Small intestine (tissue), 7 donors: ENCODE data around the gene PDZRN4. TPM values are rescaled to one million over a fixed set of nuclear protein-coding genes. Genes with fewer than 3 reads are reported as not detected.

ENCODE experiments used
- DNase-seq, 2 donors: peaks; one replicate each; pipeline versions ENCODE4 v3.0.0 to v3.0.0-alpha.2; 2013
- FAIRE-seq: peaks from 2 replicates; lab custom pipeline; 2012; peaks lifted over from hg19 to GRCh38; lab: Jason Lieb, UNC
- H3K27ac ChIP-seq, 3 donors: one replicate each; pipeline ENCODE4 v1.5.1; 2013; ENCODE audit warnings: low read length in 2 of 3, mild to moderate bottlenecking in 2 of 3, control low read depth in 1 of 3, inconsistent platforms in 1 of 3, low read depth in 1 of 3, moderate library complexity in 1 of 3
- H3K27me3 ChIP-seq, 3 donors: one replicate each; pipeline ENCODE4 v1.6.1; 2013; ENCODE audit warnings: low read length in 3 of 3, inconsistent platforms in 1 of 3; ENCODE audit not compliant: control insufficient read depth in 3 of 3, insufficient read depth in 3 of 3
- H3K36me3 ChIP-seq, 3 donors: one replicate each; pipeline ENCODE4 v1.6.1; 2013; ENCODE audit warnings: low read length in 3 of 3, inconsistent platforms in 1 of 3, low read depth in 1 of 3, mild to moderate bottlenecking in 1 of 3, moderate library complexity in 1 of 3; ENCODE audit not compliant: control insufficient read depth in 3 of 3, insufficient read depth in 2 of 3
- H3K4me1 ChIP-seq, 3 donors: one replicate each; pipeline ENCODE4 v1.6.1; 2013; ENCODE audit warnings: low read length in 2 of 3, inconsistent platforms in 1 of 3, low read depth in 1 of 3, mild to moderate bottlenecking in 1 of 3, moderate library complexity in 1 of 3; ENCODE audit not compliant: control insufficient read depth in 3 of 3, insufficient read depth in 2 of 3
- H3K4me3 ChIP-seq, 3 donors: one replicate each; pipeline ENCODE4 v1.5.1; 2013; ENCODE audit warnings: low read length in 3 of 3, control low read depth in 1 of 3, inconsistent platforms in 1 of 3, low read depth in 1 of 3, mild to moderate bottlenecking in 1 of 3, moderate library complexity in 1 of 3
- H3K9me3 ChIP-seq, 2 donors: one replicate each; pipeline ENCODE4 v1.6.1; 2013; ENCODE audit warnings: low read depth in 1 of 2, low read length in 1 of 2; ENCODE audit not compliant: control insufficient read depth in 2 of 2, insufficient read depth in 1 of 2
- WGBS, 3 donors: extraction: QIAGEN DNeasy Blood & Tissue Kit; methylation state at CpG; one replicate each; pipeline ENCODE4 v1.1.7; 2013; 5-methylcytosine and 5-hydroxymethylcytosine counted together
- polyA plus RNA-seq, 4 donors: library from polyadenylated mRNA; stranded (reverse) in 3 of 4; unstranded in 1 of 4; fragments of 200-250 nt in 3 of 4; fragments of 120-200 nt in 1 of 4; gene quantifications; one replicate each; pipeline versions ENCODE4 v1.2.1 to v1.2.3, GENCODE V29; 2013
- donor health status: healthy with polysubstance abuse.
- donor health status: control.
- donor health status: control.
- donor health status: Bipolar disorder and iron deficiency.
- donor health status: healthy.

The PDZRN4 gene
- polyA plus RNA-seq, 4 donors: 0.27 to 0.88 (median 0.27) TPM; not detected in 1

DNA sequence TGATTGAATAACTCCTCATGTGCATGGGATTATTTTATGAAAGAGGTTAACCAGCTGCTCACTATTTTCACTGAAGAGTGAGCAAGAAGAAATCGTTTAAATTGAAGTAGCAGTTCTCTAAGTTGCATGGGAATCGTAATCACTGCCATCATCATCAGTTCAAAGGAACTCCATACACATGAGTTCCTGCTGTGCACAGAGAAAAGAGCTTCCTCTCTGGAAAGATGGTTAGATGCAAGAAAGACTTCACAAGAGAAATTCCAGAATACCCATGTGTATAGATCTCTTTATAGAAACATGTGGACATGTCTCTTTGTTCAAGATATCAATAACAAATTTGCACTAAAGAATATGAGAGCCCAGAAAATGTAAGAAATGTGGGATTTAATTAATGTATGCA lies 291.3 kb downstream of the PDZRN4 start:
- no peaks in the 10 kb centered on the region for H3K27me3 ChIP-seq
- no peak overlapping the region for H3K27ac ChIP-seq
- no peak overlapping the region for H3K4me3 ChIP-seq
- H3K4me1 ChIP-seq: no peaks in the 10 kb centered on the region
- no peak for FAIRE-seq
- 68 to 81% (median 71%) methylated on average over 2 of the region's 2 CpGs for WGBS, 3 donors
- DNase-seq: no peak
- H3K9me3 ChIP-seq: no peaks in the 10 kb centered on the region
- no peaks in the 10 kb centered on the region for H3K36me3 ChIP-seq

DNA sequence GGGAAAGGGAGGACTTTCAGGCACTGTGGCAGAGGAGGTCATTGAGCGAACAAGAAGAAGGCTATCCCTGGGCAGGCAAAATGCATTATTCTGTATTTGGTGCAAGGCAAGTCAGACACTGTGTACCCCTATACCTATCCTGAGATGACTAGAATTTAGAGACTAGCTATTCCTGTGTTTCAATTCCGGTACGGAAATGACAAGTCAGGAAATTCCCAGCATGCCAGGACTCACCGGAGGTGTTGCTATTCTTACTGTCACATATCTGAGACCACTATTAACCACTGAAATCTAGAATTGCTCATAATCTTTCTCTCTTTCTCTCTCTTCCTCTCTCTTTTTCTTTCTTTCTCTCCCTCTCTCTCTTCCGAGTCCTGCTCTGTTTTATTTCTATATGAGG lies 297.1 kb downstream of the PDZRN4 start:
- H3K9me3 ChIP-seq: no peaks in the 10 kb centered on the region
- WGBS, 3 donors: 81 to 85% (median 82%) methylated on average over 5 of the region's 5 CpGs
- H3K36me3 ChIP-seq: no peaks in the 10 kb centered on the region
- no peak overlapping the region for H3K4me3 ChIP-seq
- FAIRE-seq (no peak), DNase-seq (no peak)
- no peak overlapping the region for H3K27ac ChIP-seq
- H3K4me1 ChIP-seq: no peaks in the 10 kb centered on the region
- no peaks in the 10 kb centered on the region for H3K27me3 ChIP-seq

DNA sequence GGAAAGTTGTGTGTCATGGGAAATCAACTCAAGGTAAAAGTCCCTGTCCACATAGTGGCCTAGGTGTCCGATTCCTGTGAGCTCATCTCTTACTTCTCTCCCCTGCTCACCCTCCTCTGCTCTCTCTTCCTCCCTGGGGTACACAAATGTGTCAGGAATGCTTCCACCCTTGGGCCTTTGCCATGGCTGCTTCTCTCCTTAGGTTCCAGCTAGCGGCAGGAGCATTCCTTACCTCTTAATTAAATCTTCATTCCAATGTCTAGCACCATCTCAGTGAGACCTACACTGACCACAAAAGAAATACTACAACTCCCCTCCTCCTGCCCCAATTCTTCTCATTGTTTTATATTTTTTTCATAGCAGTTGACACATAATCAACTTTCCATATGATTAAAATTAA lies 298.6 kb downstream of the PDZRN4 start:
- FAIRE-seq: no peak
- Histone ChIP-seq H3K9me3 (no peaks in the 10 kb centered on the region), H3K4me1 (no peaks in the 10 kb centered on the region), H3K36me3 (no peaks in the 10 kb centered on the region), H3K4me3 (no peak overlapping the region), H3K27ac (no peak overlapping the region), H3K27me3 (no peaks in the 10 kb centered on the region)
- no peak for DNase-seq
- 83 to 95% (median 90%) methylated on average over 2 of the region's 2 CpGs for WGBS, 3 donors

DNA sequence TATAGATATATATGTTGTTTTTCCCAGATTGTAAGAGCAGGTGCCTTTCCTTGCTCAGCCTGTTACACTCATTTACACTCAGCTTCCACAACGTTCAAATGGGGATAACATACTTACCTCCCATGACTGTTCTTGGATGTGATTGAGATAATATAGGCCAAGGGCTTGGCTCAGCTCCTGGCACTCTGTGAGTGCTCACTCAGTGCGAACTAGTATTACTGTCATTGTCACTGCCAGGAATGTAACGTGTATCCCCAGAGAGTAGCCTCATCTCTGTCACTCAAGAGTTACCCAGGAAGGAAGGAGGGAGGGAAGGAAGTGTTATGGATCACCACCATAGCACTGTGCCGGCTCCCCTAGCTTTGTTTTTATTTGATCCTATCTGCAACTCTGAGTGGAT lies 307.9 kb downstream of the PDZRN4 start:
- 51 to 70% (median 55%) methylated on average over 4 of the region's 4 CpGs for WGBS, 3 donors
- no peaks in the 10 kb centered on the region for H3K9me3 ChIP-seq
- H3K4me3 ChIP-seq: no peak overlapping the region
- peaks cover 0 to 2% (median 0%) of the 10 kb centered on the region in 3 donors for H3K27me3 ChIP-seq
- no peak for DNase-seq
- no peak overlapping the region for H3K27ac ChIP-seq
- no peaks in the 10 kb centered on the region for H3K4me1 ChIP-seq
- FAIRE-seq: no peak
- no peaks in the 10 kb centered on the region for H3K36me3 ChIP-seq

DNA sequence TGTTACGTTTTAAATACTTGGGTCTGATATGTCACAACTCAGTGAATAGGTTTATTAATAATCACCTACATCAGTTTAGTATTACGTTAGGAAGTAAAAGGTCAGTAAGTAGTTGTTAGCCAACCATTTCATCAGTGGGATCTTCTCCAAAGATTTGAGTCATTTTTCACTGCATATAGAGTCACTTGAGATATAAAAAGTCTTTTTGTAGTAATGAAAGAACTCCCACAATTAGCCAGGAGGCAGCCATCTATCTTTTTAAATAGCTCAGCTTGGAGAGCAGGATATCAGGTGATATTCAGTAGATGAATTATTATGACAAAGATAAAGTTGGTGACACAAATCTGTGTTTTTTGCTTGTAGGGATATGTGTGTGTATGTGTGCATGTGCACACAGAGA lies 309.3 kb downstream of the PDZRN4 start:
- no peaks in the 10 kb centered on the region for H3K4me1 ChIP-seq
- H3K4me3 ChIP-seq: no peak overlapping the region
- no peak overlapping the region for H3K27ac ChIP-seq
- no peak for DNase-seq
- FAIRE-seq: no peak
- H3K27me3 ChIP-seq: peaks cover 0 to 2% (median 0%) of the 10 kb centered on the region in 3 donors
- H3K36me3 ChIP-seq: no peaks in the 10 kb centered on the region
- H3K9me3 ChIP-seq: no peaks in the 10 kb centered on the region
- WGBS, 3 donors: 57 to 75% (median 61%) methylated on average over 2 of the region's 2 CpGs

DNA sequence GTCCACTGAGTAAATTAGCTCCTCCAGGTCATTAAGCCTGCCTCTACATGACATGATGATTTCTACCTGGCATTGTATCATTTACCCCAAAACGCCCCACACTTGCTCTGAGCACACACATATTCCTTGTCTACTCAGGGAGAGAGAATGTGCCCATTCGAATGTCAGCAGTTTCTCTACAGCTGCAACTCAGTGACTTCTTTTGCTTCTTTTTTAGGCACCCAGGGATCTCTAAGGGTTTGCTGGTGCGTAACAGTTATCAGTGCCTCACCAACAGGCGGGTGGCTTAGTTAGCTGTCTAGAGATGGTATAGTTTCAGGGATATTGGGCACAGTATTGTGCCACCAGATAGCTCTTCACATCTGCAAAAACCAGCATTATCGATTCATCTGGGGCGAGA lies 316.9 kb downstream of the PDZRN4 start:
- H3K27ac ChIP-seq: no peak overlapping the region
- H3K4me1 ChIP-seq: no peaks in the 10 kb centered on the region
- H3K27me3 ChIP-seq: no peaks in the 10 kb centered on the region
- DNase-seq: no peak
- no peaks in the 10 kb centered on the region for H3K36me3 ChIP-seq
- WGBS, 3 donors: 84 to 92% (median 84%) methylated on average over 6 of the region's 6 CpGs
- H3K4me3 ChIP-seq: no peak overlapping the region
- H3K9me3 ChIP-seq: no peaks in the 10 kb centered on the region
- no peak for FAIRE-seq

DNA sequence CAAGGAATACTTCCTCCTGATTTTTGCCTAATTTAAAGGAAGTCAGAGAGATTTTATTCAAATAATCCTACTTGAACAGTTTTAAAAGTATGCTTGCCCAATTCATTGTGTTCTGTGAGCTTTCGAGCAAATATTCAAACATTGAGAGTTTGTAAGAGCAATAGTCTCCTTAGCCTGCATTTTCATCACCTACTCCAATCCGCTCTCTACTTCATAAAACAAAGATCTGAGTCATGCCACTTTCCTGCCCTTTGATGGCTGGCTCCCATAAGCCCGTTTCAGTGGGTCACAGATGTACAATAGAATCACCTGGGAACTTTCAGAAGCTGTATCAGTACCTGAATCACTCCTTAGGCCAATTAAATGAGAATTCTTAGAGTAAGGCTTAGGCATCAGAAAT lies 319.2 kb downstream of the PDZRN4 start:
- FAIRE-seq: no peak
- H3K4me3 ChIP-seq: no peak overlapping the region
- 65 to 77% (median 72%) methylated on average over 3 of the region's 3 CpGs for whole genome bisulfite sequencing, 3 donors

DNA sequence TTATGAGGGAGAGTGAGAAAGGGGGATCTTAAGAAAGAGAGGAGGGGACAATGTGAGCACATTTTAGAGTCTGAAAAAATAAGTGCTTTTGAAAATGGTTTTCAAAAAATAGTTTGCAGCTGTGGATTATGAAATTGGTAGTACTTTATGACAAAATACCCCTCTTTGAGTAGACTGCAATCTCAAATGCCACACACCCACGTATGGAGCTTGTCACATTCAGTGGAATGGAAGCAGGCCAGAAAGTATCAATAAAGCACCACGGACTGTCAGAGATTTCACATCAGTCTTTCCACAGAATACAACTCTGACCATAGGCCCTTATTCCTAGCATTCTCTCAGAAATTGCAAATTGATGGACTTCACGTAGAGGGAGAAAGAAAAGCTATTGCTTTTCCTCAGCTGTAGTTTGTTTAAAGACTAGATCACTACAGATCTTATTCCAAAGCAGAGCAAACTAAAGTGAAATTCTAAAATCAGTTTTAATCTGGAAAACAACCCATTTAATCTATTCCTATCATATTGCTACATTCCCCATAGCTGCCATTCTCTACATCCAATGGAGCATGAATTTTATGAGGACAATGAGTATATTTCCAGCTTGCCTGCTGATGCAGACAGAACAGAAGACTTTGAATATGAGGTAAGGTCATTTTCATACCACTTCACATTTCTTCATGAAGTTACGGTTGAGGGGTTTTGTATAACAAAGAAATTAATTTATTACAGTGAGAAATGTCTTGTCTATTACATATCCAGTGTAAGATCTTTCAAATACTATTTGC lies 321.3 kb downstream of the PDZRN4 start:
- H3K4me3 ChIP-seq: no peak overlapping the region
- FAIRE-seq: no peak
- no peaks in the 10 kb centered on the region for H3K4me1 ChIP-seq
- no peaks in the 10 kb centered on the region for H3K27me3 ChIP-seq
- no peak overlapping the region for H3K27ac ChIP-seq
- WGBS, 3 donors: 62 to 69% (median 67%) methylated on average over 4 of the region's 4 CpGs
- H3K9me3 ChIP-seq: no peaks in the 10 kb centered on the region
- no peak for DNase-seq
- H3K36me3 ChIP-seq: no peaks in the 10 kb centered on the region

More for the DNA sequence above, 319.2 kb downstream of the PDZRN4 start:
- Histone ChIP-seq H3K9me3 (no peaks in the 10 kb centered on the region), H3K27ac (no peak overlapping the region), H3K27me3 (no peaks in the 10 kb centered on the region), H3K4me1 (no peaks in the 10 kb centered on the region), H3K36me3 (no peaks in the 10 kb centered on the region)
- no peak for DNase-seq

DNA sequence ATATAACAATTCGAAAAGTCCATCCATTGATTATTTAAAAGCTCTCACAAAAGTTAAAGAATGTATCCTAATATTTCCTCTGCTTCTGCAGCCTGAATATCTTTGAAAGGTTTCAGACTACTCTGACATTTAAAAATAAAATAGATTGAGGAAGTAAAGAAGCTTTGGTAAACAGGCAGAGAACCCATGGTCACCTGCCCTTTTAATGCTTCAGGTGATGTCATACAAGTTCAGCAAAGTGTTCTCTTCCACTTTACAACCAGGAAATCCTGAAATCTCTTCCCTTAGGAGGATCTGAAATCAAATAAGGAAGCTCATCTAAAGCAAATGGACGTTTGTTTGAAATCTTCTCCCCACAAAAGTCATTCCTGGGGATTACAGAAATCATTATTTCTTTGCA lies 322.4 kb downstream of the PDZRN4 start:
- DNase-seq (peak in 1 of 2 donors; percentile 1), FAIRE-seq (no peak)
- no peak overlapping the region for H3K27ac ChIP-seq
- no peak overlapping the region for H3K4me3 ChIP-seq
- no peaks in the 10 kb centered on the region for H3K9me3 ChIP-seq
- 34 to 48% (median 39%) methylated on average over 2 of the region's 2 CpGs for WGBS, 3 donors
- no peaks in the 10 kb centered on the region for H3K27me3 ChIP-seq
- no peaks in the 10 kb centered on the region for H3K4me1 ChIP-seq
- H3K36me3 ChIP-seq: no peaks in the 10 kb centered on the region
